Stimulated activated naive CD4-positive, alpha-beta T cell treated with Interleukin-2 at 50 U/mL for 16 hours (primary cell): ENCODE data around the gene SPSB1.

ENCODE experiments used
- DNase-seq: peaks from one replicate; lab custom pipeline; 2025; lab: John Stamatoyannopoulos, UW

The SPSB1 gene

DNA sequence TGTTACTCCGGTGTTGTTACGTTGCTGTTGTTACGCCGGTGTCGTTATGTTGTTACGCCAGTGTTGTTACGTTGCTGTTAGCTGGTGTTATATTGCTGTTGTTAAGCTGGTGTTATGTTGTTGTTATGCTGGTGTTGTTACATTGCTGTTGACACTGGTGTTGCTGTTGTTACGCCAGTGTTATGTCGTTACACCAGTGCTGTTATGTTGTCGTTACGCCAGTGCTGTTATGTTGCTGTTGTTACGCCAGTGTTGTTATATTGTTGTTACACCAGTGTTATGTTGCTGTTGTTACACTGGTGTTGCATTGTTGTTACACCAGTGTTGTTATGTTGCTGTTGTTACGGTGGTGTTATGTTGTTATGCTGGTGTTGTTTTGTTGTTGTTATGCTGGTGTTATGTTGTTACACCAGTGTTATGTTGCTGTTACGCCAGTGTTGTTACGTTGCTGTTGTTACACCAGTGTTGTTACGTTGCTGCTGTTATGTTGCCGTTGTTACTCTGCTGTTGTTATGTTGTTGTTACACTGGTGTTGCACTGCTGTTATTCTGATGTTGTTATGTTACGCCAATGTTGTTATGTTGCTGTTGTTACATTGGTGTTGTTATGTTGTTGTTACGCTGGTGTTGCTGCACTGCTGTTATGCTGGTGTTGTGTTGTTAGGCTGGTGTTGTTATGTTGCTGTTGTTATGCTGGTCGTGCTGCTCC is 32.5 kb upstream of the SPSB1 start:
- DNase-seq: no peak

DNA sequence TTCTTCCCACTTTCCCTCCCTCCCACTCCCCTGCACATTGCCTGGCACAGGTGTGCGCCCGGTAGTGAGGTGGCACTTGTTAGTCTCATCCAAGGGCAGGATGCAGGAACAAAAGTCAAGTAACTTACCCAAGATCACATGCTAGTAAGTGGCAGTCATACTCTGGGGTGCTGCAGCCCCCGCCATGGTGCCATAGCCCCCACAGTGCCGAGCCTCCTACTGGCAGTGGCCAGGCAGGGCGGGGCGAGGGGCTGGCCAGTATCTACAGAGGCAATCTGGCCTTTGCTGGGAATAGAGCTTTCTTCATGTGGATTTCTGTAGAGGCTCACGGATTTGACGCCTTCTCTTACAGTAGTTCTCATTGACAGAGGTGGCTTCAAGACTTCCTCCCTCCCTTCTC is 31.2 kb upstream of the SPSB1 start:
- DNase-seq: no peak

DNA sequence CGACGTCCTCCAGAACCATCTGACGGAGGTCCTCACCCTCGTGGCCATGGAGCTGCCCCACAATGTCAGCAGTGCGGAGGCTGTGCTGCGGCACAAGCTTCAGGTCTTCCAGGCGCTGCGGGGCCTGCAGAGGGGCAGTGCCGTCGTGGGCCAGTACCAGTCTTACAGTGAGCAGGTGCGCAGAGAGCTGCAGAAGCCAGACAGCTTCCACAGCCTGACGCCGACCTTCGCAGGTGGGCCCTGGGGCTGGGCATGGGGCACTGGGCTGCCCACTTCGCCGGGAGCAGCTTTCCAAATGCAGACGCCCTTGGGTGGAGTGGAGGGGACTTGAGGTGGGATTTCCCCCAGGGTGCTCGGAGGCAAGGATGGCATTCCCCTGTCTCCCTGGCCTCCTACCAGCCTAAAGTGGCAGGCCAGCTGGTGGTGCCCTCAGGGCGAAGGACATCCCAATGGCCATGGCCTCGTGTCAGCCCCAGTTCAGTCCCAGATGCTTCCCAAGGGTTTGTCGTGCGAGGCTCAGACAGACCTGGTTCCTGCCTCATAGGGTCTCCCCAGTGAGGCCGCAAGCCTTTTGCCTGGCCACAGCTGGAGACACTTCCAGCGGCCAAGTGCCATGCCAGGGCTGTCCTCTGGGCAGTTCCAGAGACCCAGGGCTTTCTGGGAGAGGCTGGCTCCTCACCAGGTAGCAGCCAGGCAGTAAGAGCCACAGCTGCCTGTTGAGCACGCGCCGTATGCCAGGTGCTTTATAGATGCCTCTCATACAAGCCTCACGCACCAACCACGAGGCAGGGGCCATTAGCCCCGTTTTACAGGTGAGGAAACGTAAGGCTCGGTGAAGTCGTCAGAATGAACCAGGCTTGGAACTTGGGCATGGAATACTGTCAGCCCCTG is 30.4 kb upstream of the SPSB1 start:
- no peak for DNase-seq

DNA sequence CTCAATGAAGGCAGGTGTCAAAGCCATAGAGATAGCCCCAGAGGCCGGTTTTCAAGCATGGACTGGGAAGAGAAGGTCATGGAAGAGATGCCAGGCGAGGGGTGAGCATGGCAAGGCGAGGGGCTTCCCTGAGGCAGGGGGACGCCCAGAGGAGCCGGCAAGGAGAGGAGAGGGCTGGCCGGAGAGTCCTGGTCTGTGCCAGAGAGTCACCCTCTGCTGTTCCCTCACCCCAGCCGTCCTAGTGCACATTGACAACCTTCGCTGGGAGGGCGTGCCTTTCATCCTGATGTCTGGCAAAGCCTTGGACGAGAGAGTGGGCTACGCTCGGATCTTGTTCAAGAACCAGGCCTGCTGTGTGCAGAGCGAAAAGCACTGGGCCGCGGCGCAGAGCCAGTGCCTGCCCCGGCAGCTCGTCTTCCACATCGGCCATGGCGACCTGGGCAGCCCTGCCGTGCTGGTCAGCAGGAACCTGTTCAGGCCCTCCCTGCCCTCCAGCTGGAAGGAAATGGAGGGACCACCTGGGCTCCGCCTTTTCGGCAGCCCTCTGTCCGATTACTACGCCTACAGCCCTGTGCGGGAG is 29.3 kb upstream of the SPSB1 start:
- DNase-seq: no peak

DNA sequence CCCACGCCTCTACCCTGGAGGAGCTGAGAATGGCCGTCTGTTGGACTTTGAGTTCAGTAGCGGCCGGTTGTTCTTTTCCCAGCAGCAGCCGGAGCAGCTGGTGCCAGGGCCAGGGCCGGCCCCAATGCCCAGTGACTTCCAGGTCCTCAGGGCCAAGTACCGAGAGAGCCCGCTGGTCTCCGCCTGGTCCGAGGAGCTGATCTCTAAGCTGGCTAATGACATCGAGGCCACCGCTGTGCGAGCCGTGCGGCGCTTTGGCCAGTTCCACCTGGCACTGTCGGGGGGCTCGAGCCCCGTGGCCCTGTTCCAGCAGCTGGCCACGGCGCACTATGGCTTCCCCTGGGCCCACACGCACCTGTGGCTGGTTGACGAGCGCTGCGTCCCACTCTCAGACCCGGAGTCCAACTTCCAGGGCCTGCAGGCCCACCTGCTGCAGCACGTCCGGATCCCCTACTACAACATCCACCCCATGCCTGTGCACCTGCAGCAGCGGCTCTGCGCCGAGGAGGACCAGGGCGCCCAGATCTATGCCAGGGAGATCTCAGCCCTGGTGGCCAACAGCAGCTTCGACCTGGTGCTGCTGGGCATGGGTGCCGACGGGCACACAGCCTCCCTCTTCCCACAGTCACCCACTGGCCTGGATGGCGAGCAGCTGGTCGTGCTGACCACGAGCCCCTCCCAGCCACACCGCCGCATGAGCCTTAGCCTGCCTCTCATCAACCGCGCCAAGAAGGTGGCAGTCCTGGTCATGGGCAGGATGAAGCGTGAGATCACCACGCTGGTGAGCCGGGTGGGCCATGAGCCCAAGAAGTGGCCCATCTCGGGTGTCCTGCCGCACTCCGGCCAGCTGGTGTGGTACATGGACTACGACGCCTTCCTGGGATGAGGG is 28.5 kb upstream of the SPSB1 start:
- no peak for DNase-seq

DNA sequence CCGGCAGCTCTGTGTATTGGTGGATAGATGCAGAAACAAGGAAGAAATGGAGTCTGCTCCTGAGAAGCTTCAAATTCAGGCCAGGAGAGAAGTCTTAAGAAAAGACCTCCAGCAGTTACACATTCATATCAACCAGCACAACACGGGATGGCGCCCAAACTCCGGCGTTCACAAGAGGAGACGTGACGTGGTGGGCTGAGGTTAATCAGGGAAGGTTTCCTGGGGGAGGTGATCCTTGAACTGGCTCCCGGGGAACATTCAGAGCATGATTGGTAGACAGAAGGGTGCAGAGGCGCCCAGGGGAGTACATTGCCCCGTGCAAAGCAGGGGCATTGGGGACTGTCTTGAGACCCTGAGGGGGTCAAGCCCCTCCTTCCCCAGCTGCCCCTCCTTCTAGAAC is 27.7 kb upstream of the SPSB1 start:
- no peak for DNase-seq

DNA sequence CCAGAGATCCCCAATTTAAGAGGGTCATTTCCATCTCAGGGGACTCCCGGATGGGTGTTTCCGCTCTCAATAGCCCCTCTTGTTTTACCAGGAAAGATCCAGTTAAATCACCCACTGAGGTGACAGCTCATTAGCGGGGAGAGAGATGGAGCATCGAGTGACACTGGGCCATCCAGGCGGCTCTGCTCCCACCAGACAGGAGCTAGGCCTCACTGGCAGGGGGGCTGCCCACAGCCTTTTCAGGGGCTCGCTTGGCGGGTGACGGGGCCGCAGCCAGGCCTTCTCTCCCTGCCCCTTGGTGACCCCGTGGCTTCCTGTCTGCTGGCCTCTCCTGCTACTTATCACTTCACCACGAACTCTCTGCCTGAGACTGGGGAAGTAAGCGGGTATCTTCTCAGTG is 26.7 kb upstream of the SPSB1 start:
- DNase-seq: no peak

DNA sequence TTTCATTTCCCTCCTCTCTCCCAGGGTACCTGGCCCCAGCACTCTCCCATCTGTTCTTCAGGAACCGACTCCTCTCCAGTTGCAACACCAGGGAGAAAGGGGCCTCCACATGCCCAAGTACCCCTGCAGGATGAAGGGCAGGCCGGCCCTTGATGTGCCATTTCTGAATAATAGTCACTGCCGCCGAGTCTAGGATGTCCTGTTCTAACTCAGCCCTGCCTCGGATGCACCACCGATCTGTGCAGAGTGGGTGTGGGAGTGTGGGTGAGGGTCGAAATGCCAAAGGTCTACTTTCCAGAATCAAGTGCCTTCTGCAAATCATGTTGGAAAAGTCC is 25.4 kb upstream of the SPSB1 start:
- DNase-seq: no peak

DNA sequence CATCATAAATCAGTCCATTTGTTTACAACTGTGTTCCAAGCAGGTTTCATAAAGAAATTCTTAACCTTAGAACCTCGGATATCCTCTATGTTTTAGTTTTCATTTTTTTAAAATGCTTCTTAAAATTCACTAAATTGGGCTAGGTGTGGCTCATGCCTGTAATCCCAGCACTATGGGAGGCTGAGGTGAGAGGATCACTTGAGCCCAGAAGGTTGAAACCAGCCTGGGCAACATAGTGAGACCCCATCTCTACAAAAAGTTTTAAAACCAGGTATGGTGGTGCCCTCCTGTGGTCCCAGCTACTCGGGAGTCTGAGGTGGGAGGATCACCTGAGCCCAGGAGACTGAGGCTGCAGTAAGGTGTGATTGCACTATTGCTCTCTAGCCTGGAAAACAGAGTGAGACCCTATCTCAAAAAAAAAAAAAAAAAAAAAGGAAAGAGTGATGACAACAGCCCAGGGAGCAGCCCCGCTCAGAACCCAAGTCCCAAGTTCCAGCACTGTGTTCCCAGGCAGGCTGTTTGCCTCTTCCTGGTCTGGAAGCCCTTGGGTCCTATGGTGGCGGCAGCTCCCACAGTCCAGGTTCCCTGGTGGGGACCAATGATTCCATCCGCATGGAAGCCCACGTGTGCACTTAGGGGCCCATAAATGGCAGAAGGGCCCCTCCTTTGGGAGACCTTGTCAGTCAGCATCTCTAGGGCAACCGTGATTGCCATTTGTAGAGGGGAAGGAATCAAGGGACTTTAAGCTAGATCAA is 24.7 kb upstream of the SPSB1 start:
- DNase-seq: no peak

DNA sequence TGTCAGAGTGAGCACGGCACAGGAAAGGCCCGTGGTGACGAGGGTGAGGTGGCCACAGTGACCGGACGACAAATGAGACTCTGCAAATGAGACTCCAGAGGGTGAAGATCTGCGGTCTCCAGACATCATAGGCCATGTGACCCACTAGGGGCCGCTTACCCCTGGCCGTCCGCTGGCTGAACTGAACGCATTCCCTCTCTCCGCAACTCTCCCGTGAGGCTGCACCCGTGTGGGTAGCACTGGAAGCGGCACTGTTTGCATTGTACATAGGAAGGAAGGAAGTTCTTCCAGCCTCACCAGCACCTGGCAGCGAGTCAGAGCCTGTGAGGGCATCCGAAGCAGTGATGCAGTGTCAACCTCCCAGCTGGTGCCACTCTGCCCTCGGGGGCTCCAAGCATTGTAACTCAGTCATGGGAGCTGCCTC is 23.6 kb upstream of the SPSB1 start:
- DNase-seq: no peak

DNA sequence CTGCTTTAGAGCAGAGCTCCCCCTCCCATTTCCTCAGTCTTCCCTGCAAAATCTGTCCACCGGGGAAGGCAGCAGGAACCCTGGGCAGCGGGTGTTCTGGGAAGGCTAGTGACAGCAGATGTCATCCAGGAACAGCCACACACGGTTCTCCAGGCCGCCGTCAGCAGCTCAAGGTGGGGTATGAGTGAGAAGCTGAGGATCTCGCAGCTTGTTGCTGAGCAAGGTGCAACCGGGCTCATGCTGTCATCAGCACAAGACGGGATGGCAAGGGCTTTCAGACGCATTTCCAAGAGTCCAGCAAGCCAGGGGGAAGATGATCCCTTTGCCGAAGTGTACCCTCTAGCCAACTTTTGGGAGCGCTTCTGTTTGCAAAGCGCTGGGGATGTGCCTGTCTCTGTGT is 23.0 kb upstream of the SPSB1 start:
- no peak for DNase-seq

DNA sequence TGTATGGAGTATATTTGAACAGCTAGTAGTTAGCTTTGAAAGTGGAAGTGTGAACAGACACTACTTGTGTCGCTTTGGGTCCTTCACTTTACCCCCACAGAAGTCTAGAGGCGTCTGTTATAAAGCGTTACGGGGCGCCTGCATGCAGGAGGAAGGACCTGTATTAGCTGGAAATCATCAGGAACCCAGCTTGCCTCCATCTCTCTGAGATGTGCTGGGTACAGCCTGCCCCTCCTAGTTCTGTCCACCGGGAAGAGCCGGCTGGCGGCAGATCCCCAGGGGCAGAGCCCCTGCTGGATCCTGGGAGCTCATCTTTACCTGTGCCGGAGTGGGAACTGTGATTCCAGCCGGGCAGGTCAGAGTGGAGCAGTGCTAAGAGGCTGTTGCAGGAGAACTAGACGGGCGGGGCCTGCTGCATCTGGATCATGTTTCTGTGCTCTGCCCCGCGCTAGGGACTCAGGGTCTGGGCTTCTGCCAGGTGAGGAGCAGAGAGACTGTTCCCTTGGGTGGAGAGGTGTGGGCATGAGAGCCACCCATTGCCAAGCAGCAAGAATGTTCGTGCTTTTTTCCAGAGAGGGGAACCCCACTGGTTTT is 22.3 kb upstream of the SPSB1 start:
- no peak for DNase-seq

DNA sequence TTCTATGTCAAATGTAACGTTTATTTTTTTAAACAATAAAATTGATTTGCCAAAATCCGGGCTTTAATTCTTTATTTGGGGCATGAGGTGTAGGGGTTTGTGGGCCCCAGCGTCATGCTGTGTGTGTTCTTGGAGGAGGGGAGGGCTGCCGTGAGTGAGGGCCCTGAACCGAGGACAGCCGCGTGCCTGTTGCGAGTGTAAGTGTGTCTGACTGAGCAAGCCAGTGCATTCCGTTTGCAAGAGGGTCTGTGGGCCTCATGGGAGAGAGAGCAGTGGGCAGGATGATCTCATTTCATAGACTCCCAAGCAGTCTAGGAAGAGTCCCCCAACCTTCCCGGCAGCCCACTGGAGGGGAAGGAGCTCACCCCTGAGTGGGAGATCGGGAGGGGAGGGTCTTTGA is 21.4 kb upstream of the SPSB1 start:
- DNase-seq: no peak

DNA sequence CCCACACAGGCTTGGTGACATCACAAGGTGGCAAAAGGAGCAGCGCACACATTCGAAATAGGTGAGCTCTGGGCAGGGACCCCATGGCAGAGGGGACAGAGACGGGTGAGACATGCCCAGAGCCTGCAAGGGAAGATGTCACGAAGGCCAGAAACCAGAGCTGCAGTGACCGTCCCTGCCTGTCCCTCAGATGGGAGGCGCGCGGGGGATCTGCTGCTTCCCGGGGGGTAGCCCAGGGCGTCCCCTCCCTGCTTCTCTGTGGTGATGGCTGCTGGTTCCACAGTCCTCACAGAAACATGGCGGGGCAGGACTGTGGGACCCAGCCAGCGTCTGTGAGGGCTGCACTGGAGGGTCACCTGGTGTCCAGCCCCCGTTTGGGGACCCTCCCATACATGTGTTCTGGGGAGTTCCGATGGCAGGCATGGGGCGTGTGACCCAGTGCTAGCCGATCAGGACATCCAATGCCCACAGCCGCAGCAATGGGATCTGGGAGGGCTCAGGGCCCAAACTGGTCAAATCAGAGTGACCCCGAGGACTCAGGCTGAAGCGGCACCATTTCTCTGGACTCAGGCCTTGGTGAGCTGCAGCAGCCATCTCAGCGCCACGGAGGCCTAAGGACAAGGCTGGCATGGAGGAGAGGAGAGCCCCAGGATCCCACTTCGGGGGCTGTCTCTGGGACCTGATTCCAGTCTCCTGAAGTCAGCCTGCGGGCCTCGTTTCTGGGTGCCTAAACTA is 20.7 kb upstream of the SPSB1 start:
- no peak for DNase-seq

DNA sequence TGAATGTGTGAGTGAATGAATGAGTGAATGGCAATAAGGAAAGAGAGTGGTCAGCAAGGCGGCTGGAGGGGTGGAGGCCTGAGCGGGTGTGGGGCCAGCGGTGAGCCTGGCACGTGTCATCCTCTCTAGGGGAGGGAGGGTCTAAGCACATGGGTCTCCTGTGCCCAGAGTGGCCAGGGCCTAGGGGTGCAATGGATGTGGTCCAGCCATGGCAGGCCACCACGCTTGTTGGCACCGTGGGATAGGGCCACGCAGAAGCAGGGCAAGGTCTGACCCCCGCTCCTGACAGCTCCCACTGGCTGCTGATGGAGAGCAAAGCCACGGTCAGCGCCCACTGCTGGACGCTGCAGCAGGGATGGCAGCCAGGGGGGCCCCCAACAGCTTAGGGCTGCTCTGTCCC is 19.5 kb upstream of the SPSB1 start:
- no peak for DNase-seq

DNA sequence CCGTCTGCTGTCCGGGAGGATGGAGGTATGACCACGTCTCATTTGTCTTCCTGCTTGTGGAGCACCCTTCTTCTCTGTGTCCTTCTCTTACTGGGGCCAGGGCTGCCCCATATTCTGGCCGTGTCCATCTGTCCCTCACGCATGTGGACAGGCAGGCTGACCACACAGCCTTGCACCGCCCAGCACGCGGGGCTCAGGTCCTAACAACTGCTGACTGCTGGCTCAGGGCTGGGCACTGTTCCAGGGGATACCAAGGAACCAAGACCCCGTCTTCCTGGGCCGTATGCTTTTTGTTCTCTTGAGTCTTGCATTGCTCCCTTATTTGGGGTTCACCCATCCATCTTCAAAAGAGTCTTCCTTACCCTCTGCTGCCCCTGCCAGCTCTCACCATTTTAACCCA is 17.5 kb upstream of the SPSB1 start:
- DNase-seq: no peak

DNA sequence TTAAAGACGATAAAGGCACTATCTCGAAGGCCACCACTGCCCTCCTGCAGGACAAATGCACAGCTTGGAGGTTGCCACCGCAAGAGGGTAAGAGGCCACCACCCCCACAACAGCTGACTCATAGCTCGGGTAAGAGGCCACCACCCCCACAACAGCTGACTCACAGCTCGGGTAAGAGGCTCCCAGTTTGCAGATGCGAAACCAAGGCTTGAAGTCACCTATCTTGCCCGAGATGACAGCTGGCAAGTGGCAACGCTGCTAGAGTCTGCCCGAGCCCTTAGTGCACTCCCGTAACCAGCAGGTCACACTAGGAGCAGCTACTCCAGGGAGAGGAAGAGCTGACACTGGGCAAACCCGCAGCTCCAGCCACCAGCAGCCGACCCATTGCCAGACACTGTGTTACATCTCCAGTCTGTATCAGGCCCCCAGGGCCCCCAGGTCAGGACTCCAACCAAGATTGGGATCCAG is 17.1 kb upstream of the SPSB1 start:
- DNase-seq: peak; percentile 76

DNA sequence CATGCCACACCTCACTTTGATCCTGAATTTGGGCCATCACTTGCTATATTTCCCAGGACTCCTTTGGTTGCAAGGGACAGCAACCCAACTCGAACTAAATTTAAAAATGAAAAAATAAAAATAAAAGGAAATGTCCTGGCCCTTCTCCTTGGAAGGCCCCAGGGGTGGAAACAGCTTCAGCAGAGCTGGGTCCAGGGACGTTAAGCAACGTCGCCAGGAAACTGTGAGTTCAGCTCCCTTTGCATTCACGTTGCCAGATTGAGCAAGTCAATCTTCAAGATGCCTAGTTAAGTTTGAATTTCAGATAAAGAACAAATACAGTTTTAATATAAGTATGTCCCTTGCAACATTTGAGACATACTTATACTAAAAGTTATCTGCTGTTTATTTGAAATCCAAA is 14.6 kb upstream of the SPSB1 start:
- no peak for DNase-seq

DNA sequence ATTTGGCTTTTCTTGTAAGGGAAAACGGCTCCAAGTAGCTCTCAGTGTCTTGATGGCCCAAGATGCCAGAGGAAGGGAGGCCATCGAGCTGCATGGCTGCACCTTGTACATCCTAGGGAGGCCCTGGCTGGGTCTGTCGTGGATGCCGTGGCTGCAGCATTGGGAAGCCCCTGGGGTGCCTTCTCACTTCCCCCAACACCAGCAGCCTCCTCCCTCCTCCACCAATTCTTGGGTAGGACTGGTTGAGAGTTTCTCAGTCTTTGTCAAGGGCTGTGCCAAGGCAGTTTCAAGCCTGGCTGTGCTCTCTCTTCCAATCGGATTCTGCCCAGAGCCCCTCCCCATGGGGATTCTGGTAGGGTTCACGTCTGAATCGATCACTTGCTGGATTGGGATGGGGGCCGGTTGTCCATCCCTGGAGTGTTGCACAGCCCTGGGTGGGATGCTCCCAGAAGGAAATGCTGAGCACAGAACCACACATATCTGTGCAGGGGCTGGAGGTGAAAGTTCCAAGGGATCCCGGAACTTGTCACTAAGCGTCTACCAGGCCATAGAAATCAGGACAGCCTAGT is 14.0 kb upstream of the SPSB1 start:
- no peak for DNase-seq
